ENCODE data around the gene JUN. TPM values are rescaled to one million over a fixed set of nuclear protein-coding genes. Genes with fewer than 3 reads are reported as not detected.

The JUN gene
- polyA plus RNA-seq, 1 of the 3 experiments (the other 2 are of a cell fraction) = 66.5 TPM

DNA sequence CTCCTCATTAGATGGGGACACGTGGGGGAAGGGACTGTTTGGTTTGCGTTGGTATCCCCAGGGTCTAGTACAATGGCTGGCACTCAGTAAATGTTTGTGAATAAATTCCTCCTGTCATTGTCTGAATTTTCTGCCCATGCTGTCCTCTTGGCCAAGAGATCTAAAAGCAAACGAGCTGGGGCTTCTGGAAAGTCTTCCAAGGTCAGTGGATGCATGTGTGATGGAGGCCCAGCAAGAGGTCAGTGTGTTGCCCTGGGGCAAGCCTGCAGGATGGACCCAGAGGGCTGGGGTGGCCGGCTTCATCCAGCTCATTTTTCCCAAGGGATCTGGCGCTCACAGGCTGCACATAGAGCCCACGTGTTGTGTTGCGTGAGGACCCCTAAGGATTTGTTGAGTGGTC is 30.0 kb upstream of the JUN start:
- DNase-seq = no peak
- Histone ChIP-seq H2AFZ (ENCODE audit: low read depth) (no peak overlapping the region), H4K20me1 (ENCODE audit: insufficient read depth) (no peaks in the 10 kb centered on the region), H3K79me2 (ENCODE audit: insufficient read depth) (no peaks in the 10 kb centered on the region), H3K36me3 (replicated peaks in 1 of 2; ENCODE audit: control insufficient read depth in 1 of 2, insufficient read depth in 2 of 2, low read length in 1 of 2) (no peaks in the 10 kb centered on the region), H3F3A (replicated peaks; ENCODE audit: insufficient read depth) (peaks cover 18% of the 10 kb centered on the region), H3K27me3 (ENCODE audit: insufficient read depth) (no peaks in the 10 kb centered on the region), H3K9me2 (no peaks in the 10 kb centered on the region), H3K9me3 (no peaks in the 10 kb centered on the region), H3K9ac (no peak overlapping the region), H3K4me2 (no peak overlapping the region), H3K27ac (ENCODE audit: low read depth in 2 of 2, low read length in 1 of 2) (no peak overlapping the region), H3K4me3 (ENCODE audit: low read depth in 2 of 2, low read length in 1 of 2) (no peak overlapping the region), H3K4me1 (ENCODE audit: control insufficient read depth in 1 of 2, insufficient read depth in 2 of 2, low read depth in 1 of 2, low read length in 1 of 2) (peaks cover 3 to 11% of the 10 kb centered on the region in 2 experiments)
- 77% methylated on average over 3 of the region's 7 CpGs for WGBS (ENCODE audit: low lambda C conversion rate)
- CTCF ChIA-PET = interaction anchor here (0.6 to 0.8 kb wide), 2 partner anchors 179 to 945 kb away, joined by 3 to 4 read pairs; no protein-coding TSS in a partner anchor
- TF ChIP-seq, protein P1, sequence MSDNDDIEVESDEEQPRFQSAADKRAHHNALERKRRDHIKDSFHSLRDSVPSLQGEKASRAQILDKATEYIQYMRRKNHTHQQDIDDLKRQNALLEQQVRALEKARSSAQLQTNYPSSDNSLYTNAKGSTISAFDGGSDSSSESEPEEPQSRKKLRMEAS (IDR thresholded peaks at IDR 0.05; ENCODE audit: low read depth) = no peak
- TF ChIP-seq CHD2 (IDR thresholded peaks at IDR 0.05; ENCODE audit: low read length, partially characterized antibody) (no peak), EP300 (IDR thresholded peaks at IDR 0.05; ENCODE audit: borderline replicate concordance in 1 of 2, low read depth in 1 of 2, low read length in 1 of 2) (no peak), POLR2AphosphoS5 (IDR thresholded peaks at IDR 0.05; ENCODE audit: low read depth, low read length) (no peak), MEF2A (IDR thresholded peaks at IDR 0.05; ENCODE audit: borderline replicate concordance, low read depth) (no peak), FOXM1 (IDR thresholded peaks at IDR 0.05; ENCODE audit: low read depth) (no peak), FOSL2 (IDR thresholded peaks at IDR 0.05; ENCODE audit: borderline replicate concordance, low read depth) (no peak), GABPA (IDR thresholded peaks at IDR 0.05; ENCODE audit: low read depth) (no peak), NFIC (IDR thresholded peaks at IDR 0.05; ENCODE audit: borderline replicate concordance) (no peak), MXI1 (IDR thresholded peaks at IDR 0.05; ENCODE audit: low read depth, low read length) (no peak), NRF1 (IDR thresholded peaks at IDR 0.05; ENCODE audit: low read depth, low read length) (no peak), RFX5 (IDR thresholded peaks at IDR 0.05; ENCODE audit: low read length) (no peak), SMC3 (IDR thresholded peaks at IDR 0.05; ENCODE audit: low read depth, low read length) (no peak), RXRA (IDR thresholded peaks at IDR 0.05; ENCODE audit: borderline replicate concordance, low read depth) (no peak), SIN3A (IDR thresholded peaks at IDR 0.05; ENCODE audit: borderline replicate concordance, low read depth, low read length) (no peak), FOXJ3 (CRISPR knock-in tag; IDR thresholded peaks at IDR 0.05) (no peak)
- TF ChIP-seq, protein P2, sequence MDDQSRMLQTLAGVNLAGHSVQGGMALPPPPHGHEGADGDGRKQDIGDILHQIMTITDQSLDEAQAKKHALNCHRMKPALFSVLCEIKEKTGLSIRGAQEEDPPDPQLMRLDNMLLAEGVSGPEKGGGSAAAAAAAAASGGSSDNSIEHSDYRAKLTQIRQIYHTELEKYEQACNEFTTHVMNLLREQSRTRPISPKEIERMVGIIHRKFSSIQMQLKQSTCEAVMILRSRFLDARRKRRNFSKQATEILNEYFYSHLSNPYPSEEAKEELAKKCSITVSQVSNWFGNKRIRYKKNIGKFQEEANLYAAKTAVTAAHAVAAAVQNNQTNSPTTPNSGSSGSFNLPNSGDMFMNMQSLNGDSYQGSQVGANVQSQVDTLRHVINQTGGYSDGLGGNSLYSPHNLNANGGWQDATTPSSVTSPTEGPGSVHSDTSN (IDR thresholded peaks at IDR 0.05) = no peak
- TF ChIP-seq, protein P3, sequence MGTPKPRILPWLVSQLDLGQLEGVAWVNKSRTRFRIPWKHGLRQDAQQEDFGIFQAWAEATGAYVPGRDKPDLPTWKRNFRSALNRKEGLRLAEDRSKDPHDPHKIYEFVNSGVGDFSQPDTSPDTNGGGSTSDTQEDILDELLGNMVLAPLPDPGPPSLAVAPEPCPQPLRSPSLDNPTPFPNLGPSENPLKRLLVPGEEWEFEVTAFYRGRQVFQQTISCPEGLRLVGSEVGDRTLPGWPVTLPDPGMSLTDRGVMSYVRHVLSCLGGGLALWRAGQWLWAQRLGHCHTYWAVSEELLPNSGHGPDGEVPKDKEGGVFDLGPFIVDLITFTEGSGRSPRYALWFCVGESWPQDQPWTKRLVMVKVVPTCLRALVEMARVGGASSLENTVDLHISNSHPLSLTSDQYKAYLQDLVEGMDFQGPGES (IDR thresholded peaks at IDR 0.05; ENCODE audit: low read depth, low read length) = no peak
- TF ChIP-seq, protein P4, sequence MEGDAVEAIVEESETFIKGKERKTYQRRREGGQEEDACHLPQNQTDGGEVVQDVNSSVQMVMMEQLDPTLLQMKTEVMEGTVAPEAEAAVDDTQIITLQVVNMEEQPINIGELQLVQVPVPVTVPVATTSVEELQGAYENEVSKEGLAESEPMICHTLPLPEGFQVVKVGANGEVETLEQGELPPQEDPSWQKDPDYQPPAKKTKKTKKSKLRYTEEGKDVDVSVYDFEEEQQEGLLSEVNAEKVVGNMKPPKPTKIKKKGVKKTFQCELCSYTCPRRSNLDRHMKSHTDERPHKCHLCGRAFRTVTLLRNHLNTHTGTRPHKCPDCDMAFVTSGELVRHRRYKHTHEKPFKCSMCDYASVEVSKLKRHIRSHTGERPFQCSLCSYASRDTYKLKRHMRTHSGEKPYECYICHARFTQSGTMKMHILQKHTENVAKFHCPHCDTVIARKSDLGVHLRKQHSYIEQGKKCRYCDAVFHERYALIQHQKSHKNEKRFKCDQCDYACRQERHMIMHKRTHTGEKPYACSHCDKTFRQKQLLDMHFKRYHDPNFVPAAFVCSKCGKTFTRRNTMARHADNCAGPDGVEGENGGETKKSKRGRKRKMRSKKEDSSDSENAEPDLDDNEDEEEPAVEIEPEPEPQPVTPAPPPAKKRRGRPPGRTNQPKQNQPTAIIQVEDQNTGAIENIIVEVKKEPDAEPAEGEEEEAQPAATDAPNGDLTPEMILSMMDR (IDR thresholded peaks at IDR 0.05) = no peak
- TF ChIP-seq, protein P5, sequence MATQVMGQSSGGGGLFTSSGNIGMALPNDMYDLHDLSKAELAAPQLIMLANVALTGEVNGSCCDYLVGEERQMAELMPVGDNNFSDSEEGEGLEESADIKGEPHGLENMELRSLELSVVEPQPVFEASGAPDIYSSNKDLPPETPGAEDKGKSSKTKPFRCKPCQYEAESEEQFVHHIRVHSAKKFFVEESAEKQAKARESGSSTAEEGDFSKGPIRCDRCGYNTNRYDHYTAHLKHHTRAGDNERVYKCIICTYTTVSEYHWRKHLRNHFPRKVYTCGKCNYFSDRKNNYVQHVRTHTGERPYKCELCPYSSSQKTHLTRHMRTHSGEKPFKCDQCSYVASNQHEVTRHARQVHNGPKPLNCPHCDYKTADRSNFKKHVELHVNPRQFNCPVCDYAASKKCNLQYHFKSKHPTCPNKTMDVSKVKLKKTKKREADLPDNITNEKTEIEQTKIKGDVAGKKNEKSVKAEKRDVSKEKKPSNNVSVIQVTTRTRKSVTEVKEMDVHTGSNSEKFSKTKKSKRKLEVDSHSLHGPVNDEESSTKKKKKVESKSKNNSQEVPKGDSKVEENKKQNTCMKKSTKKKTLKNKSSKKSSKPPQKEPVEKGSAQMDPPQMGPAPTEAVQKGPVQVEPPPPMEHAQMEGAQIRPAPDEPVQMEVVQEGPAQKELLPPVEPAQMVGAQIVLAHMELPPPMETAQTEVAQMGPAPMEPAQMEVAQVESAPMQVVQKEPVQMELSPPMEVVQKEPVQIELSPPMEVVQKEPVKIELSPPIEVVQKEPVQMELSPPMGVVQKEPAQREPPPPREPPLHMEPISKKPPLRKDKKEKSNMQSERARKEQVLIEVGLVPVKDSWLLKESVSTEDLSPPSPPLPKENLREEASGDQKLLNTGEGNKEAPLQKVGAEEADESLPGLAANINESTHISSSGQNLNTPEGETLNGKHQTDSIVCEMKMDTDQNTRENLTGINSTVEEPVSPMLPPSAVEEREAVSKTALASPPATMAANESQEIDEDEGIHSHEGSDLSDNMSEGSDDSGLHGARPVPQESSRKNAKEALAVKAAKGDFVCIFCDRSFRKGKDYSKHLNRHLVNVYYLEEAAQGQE (IDR thresholded peaks at IDR 0.05; ENCODE audit: low read depth, low read length) = no peak
- POLR2A ChIA-PET = no interaction called here

All from SK-N-SH (cell line).